Astrocyte (in vitro differentiated cells and primary cell): Measurements from ENCODE around the gene GRM7.

Experiments
- EZH2 ChIP-seq: IDR thresholded peaks from 2 replicates; pipeline ENCODE4 v1.6.1; 2012; ENCODE audit warnings: mild to moderate bottlenecking, low read length, inconsistent platforms; ENCODE audit not compliant: insufficient read depth
- TF ChIP-seq, protein P1 (sequence below): IDR thresholded peaks from 2 replicates; pipeline ENCODE4 v1.5.1; 2011; ENCODE audit warnings: low read depth, mild to moderate bottlenecking, inconsistent platforms, low read length, moderate library complexity; ENCODE audit not compliant: insufficient read depth

DNA sequence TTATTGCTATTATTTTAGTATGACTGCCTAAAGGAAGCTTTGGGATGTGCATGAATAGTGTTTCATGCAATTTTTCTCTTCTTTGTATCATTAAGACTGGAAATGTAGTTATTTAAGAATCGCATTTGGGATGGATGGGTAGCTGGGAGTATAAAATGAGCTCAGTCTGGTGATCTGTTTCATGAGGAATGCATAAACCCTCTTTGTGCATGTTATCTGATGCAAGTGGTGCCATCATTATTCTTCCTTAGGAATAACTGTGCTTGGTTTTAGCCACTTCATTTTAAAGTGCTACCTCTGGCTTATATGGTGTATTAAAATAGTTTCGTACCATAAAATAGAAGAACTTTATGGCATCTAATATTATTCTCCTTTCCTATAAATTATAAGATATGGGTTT is 535.6 kb downstream of the GRM7 start:
- TF ChIP-seq, protein P1, sequence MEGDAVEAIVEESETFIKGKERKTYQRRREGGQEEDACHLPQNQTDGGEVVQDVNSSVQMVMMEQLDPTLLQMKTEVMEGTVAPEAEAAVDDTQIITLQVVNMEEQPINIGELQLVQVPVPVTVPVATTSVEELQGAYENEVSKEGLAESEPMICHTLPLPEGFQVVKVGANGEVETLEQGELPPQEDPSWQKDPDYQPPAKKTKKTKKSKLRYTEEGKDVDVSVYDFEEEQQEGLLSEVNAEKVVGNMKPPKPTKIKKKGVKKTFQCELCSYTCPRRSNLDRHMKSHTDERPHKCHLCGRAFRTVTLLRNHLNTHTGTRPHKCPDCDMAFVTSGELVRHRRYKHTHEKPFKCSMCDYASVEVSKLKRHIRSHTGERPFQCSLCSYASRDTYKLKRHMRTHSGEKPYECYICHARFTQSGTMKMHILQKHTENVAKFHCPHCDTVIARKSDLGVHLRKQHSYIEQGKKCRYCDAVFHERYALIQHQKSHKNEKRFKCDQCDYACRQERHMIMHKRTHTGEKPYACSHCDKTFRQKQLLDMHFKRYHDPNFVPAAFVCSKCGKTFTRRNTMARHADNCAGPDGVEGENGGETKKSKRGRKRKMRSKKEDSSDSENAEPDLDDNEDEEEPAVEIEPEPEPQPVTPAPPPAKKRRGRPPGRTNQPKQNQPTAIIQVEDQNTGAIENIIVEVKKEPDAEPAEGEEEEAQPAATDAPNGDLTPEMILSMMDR, result no peak
- no peak for TF ChIP-seq EZH2
